Thyroid gland (tissue), 4 donors: ENCODE results near the gene CSF2RB.

Experiments used
- POLR2A ChIP-seq, 2 donors: fragments of 450-650 bp; IDR thresholded peaks; one replicate each; pipeline ENCODE4 v1.6.1; 2017; ENCODE audit warnings: antibody characterized with exemption in 2 of 2, mild to moderate bottlenecking in 2 of 2, moderate library complexity in 1 of 2
- TF ChIP-seq, protein P1 (sequence below), 6 experiments: fragments of 200-600 bp in 3 of 6; fragments of 450-650 bp in 3 of 6; sonication (generic) in 3 of 6; IDR thresholded peaks; one replicate each; pipeline ENCODE4 v1.5.1; 2016 to 2019; ENCODE audit warnings: antibody characterized with exemption in 6 of 6, mild to moderate bottlenecking in 2 of 6, inconsistent platforms in 1 of 6, moderate library complexity in 1 of 6

DNA sequence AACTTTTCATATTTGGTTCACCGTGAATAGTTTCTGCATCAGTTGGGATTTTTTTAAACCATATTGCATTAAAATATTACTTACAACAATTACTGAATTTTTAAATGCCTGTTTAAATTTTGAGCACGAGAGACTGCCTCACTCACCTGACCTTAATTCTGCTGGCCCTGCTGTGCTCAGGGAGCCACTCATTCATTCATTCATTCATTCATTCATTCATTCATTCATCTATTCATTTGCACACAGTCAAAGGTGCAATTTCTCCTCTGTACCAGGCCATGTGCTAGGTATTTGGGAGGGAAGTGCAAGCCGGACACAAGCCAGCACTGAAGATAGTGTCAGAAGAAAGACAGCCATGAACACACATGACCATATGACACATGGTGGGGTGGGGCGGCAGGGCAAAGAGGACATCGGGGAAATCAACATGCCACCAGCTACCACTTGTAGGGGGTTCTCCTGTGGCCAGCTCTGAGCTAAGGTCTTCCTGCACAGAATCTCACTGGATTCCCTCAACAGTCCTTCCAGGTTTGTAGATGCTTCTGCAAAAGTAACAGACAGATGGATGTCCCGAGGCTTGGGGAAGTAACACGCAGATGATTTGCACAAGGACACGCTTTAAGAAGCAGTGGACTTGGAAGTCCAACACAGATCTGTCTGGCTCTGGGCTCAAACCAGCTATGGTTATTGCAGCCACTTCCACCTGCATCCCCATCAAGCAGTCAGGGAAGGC, 568 bp upstream of the CSF2RB start:
- TF ChIP-seq, protein P1, sequence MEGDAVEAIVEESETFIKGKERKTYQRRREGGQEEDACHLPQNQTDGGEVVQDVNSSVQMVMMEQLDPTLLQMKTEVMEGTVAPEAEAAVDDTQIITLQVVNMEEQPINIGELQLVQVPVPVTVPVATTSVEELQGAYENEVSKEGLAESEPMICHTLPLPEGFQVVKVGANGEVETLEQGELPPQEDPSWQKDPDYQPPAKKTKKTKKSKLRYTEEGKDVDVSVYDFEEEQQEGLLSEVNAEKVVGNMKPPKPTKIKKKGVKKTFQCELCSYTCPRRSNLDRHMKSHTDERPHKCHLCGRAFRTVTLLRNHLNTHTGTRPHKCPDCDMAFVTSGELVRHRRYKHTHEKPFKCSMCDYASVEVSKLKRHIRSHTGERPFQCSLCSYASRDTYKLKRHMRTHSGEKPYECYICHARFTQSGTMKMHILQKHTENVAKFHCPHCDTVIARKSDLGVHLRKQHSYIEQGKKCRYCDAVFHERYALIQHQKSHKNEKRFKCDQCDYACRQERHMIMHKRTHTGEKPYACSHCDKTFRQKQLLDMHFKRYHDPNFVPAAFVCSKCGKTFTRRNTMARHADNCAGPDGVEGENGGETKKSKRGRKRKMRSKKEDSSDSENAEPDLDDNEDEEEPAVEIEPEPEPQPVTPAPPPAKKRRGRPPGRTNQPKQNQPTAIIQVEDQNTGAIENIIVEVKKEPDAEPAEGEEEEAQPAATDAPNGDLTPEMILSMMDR (IDR thresholded peaks at IDR 0.05) = no peak
- TF ChIP-seq POLR2A (IDR thresholded peaks at IDR 0.05) = no peak
